Activated CD4-positive, alpha-beta T cell treated with anti-CD3 and anti-CD28 coated beads, Interleukin-2, amount 10 ng/mL, durations not matched to agents 7 days and 5 days (primary cell): ENCODE measurements around the gene SINHCAF. TPM values are rescaled to one million over a fixed set of nuclear protein-coding genes. Genes with fewer than 3 reads are reported as not detected.
A peak's percentile ranks its signal among the peaks of the same experiment; 100 is the strongest.

Experiments used
- CTCF ChIA-PET: fragments of 350-600 bp; sonication (Branson Sonifier 250); formaldehyde crosslinking; loops from one replicate; lab custom pipeline; 2021; ENCODE audit warnings: antibody characterized with exemption; lab: Charles Lee
- POLR2A ChIA-PET: fragments of 350-600 bp; sonication (Branson Sonifier 250); formaldehyde crosslinking; loops from one replicate; lab custom pipeline; 2021; ENCODE audit warnings: antibody characterized with exemption; lab: Charles Lee
- DNase-seq: peaks from one replicate; pipeline ENCODE4 v3.0.0-alpha.2; 2020
- H3K27ac Mint-ChIP-seq: one replicate; pipeline ENCODE4 v1.8.0; 2021; ENCODE audit warnings: mild to moderate bottlenecking, moderate library complexity, mixed read lengths
- H3K27me3 Mint-ChIP-seq: one replicate; pipeline ENCODE4 v1.8.0; 2021; ENCODE audit warnings: mixed read lengths
- H3K36me3 Mint-ChIP-seq: one replicate; pipeline ENCODE4 v1.8.0; 2021; ENCODE audit warnings: low read depth, mixed read lengths
- H3K4me1 Mint-ChIP-seq: one replicate; pipeline ENCODE4 v1.8.0; 2021; ENCODE audit warnings: mixed read lengths
- H3K4me3 Mint-ChIP-seq: one replicate; pipeline ENCODE4 v1.8.0; 2021; ENCODE audit warnings: mild to moderate bottlenecking, moderate library complexity, mixed read lengths
- H3K9me3 Mint-ChIP-seq: one replicate; pipeline ENCODE4 v1.8.0; 2021; ENCODE audit warnings: mixed read lengths
- total RNA-seq, 2 experiments: library from RNA; stranded (reverse); gene quantifications; one replicate each; pipeline ENCODE4 v1.2.3, GENCODE V29; 2021

SINHCAF gene
- total RNA-seq, 2 experiments from 2014 or later, result 91.3 to 92.3 TPM

GRCh38 chr12:31324845-31325523 is 966 bp downstream of the SINHCAF start:
- Mint-ChIP-seq H3K4me1 (peaks cover 34% of the 10 kb centered on the region), H3K27me3 (peaks cover 2% of the 10 kb centered on the region), H3K9me3 (no peaks in the 10 kb centered on the region), H3K36me3 (peaks cover 8% of the 10 kb centered on the region), H3K4me3 (peak overlapping the region; percentile 98), H3K27ac (peak overlapping the region; percentile 97)
- peak; percentile 52 for DNase-seq
- ChIA-PET CTCF (interaction anchor here (0.6 kb wide), 1 partner anchor 1399 kb away, joined by 3 read pairs; no protein-coding TSS in a partner anchor), POLR2A (no interaction called here)

GRCh38 chr12:31324116-31324844 is 1.7 kb downstream of the SINHCAF start:
- DNase-seq, result peak; percentile 85
- Mint-ChIP-seq H3K27me3 (peaks cover 2% of the 10 kb centered on the region), H3K27ac (peak overlapping the region; percentile 97), H3K4me3 (peak overlapping the region; percentile 98), H3K36me3 (peaks cover 11% of the 10 kb centered on the region), H3K4me1 (peaks cover 41% of the 10 kb centered on the region), H3K9me3 (no peaks in the 10 kb centered on the region)
- ChIA-PET POLR2A (no interaction called here), CTCF (interaction anchor here (0.6 kb wide), 1 partner anchor 1400 kb away, joined by 3 read pairs; no protein-coding TSS in a partner anchor)

DNA sequence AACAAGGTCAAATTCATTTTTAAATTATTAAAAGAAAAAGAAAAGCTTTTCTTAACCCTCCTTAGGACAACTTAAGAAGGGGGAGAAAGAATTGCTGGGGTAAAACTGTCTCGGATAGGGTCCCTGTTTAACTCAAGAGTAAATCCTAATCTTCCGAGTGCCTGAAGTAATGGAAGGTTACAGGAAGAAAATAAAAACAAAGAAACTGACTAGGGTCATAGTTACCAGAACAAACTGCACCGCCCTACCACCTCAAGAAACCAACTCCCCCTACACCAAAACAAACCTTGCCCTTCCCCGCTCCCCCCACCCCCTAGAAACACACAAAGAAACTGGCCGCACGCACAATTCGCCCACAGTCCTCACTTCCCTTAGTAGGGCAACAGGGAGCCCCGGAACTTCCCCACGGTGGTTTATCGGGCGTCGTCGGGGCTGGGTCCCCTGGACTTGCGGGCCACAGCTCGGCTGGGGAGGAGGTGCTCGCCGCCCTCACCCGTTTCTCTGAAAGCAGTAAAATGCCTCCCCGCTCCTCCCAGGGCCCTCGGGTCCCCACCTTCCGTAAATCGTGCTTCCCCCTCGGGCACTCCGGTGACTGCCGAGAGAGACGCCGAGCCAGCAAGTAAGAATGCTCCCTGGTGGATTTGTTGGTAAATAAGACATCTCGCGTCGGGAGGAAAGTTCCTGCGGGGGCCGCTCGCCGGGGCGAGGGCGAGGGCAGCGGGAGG is 2.4 kb downstream of the SINHCAF start:
- H3K4me1 Mint-ChIP-seq, result peaks cover 48% of the 10 kb centered on the region
- ChIA-PET CTCF (interaction anchor here (0.6 to 1.4 kb wide), 2 partner anchors 25 to 936 kb away, joined by 3 read pairs; no protein-coding TSS in a partner anchor), POLR2A (no interaction called here)
- H3K9me3 Mint-ChIP-seq, result no peaks in the 10 kb centered on the region
- H3K36me3 Mint-ChIP-seq, result peaks cover 11% of the 10 kb centered on the region
- peak; percentile 68 for DNase-seq
- no peaks in the 10 kb centered on the region for H3K27me3 Mint-ChIP-seq
- H3K4me3 Mint-ChIP-seq, result peak overlapping the region; percentile 98
- peak overlapping the region; percentile 97 for H3K27ac Mint-ChIP-seq

DNA sequence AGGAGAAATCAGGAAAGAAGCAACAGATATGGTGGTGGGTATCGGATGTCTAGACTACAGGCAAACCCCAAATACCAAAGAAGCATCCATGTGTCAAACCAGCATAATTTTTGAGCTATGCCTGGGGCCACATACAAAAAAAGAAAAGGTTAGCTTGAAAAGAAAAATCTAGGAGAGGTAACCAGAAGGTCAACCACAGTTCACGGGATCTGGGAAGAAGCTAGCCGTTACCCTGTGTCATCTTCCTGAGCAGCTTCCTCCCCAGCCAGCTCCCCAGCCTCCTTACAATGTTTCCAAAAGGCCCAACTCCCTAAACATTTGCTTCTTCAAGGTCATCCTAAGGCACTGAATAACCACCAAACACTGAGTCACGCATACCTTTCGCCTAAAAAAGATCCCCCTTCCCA is 3.1 kb downstream of the SINHCAF start:
- DNase-seq, result no peak
- CTCF ChIA-PET, result interaction anchor here (0.6 to 1.4 kb wide), 2 partner anchors 24 to 937 kb away, joined by 3 read pairs; no protein-coding TSS in a partner anchor
- H3K36me3 Mint-ChIP-seq, result peaks cover 11% of the 10 kb centered on the region
- H3K9me3 Mint-ChIP-seq, result no peaks in the 10 kb centered on the region
- peak overlapping the region; percentile 97 for H3K27ac Mint-ChIP-seq
- peak overlapping the region; percentile 98 for H3K4me3 Mint-ChIP-seq
- peaks cover 56% of the 10 kb centered on the region for H3K4me1 Mint-ChIP-seq
- H3K27me3 Mint-ChIP-seq, result no peaks in the 10 kb centered on the region
- POLR2A ChIA-PET, result no interaction called here

DNA sequence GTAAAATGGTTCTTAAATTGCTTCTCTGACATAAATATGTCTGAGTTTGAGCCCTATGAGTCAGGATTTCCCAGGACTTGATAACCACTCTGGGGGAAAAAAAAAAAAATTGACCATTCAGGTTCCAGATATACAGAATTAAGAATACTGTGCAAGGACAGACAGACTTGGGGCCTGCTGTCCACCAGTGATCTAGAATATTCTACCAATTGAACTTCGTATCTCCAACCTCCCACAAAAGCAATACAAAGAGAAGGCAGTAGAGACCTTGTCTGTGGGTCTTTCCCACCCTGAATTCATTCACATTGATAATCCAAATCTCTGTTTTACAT is 4.1 kb downstream of the SINHCAF start:
- Mint-ChIP-seq H3K27ac (peak overlapping the region; percentile 74), H3K9me3 (no peaks in the 10 kb centered on the region), H3K4me3 (peak overlapping the region; percentile 98), H3K36me3 (peaks cover 11% of the 10 kb centered on the region), H3K27me3 (no peaks in the 10 kb centered on the region), H3K4me1 (peaks cover 62% of the 10 kb centered on the region)
- ChIA-PET CTCF (no interaction called here), POLR2A (interaction anchor here (0.9 kb wide), 1 partner anchor 35 kb away, joined by 4 read pairs; no protein-coding TSS in a partner anchor)
- DNase-seq, result no peak

- Mint-ChIP-seq H3K36me3 (peaks cover 11% of the 10 kb centered on the region), H3K9me3 (no peaks in the 10 kb centered on the region), H3K27me3 (no peaks in the 10 kb centered on the region), H3K4me1 (peaks cover 65% of the 10 kb centered on the region), H3K4me3 (peak overlapping the region; percentile 98), H3K27ac (peak overlapping the region; percentile 74)
- POLR2A ChIA-PET, result no interaction called here
- CTCF ChIA-PET, result no interaction called here
- DNase-seq, result no peak
Observed at GRCh38 chr12:31321186-31321896, 4.6 kb downstream of the SINHCAF start.

GRCh38 chr12:31318657-31319269 is 7.2 kb downstream of the SINHCAF start:
- POLR2A ChIA-PET, result no interaction called here
- Mint-ChIP-seq H3K4me3 (peak overlapping the region; percentile 86), H3K27me3 (no peaks in the 10 kb centered on the region), H3K9me3 (peaks cover 5% of the 10 kb centered on the region), H3K36me3 (peaks cover 19% of the 10 kb centered on the region), H3K4me1 (peaks cover 83% of the 10 kb centered on the region), H3K27ac (peak overlapping the region; percentile 95)
- CTCF ChIA-PET, result interaction anchor here (1.1 to 1.4 kb wide), 2 partner anchors 8 to 12 kb away, joined by 3 read pairs; no protein-coding TSS in a partner anchor
- DNase-seq, result no peak

GRCh38 chr12:31317471-31318395 is 8.2 kb downstream of the SINHCAF start:
- peak; percentile 8 for DNase-seq
- H3K36me3 Mint-ChIP-seq, result peaks cover 17% of the 10 kb centered on the region
- peak overlapping the region; percentile 86 for H3K4me3 Mint-ChIP-seq
- H3K27ac Mint-ChIP-seq, result peak overlapping the region; percentile 95
- H3K9me3 Mint-ChIP-seq, result peaks cover 5% of the 10 kb centered on the region
- ChIA-PET CTCF (interaction anchor here (0.7 to 1.8 kb wide), 3 partner anchors 9 to 46 kb away, joined by 3 to 4 read pairs (median 3); no protein-coding TSS in a partner anchor), POLR2A (no interaction called here)
- H3K27me3 Mint-ChIP-seq, result no peaks in the 10 kb centered on the region
- peaks cover 79% of the 10 kb centered on the region for H3K4me1 Mint-ChIP-seq

DNA sequence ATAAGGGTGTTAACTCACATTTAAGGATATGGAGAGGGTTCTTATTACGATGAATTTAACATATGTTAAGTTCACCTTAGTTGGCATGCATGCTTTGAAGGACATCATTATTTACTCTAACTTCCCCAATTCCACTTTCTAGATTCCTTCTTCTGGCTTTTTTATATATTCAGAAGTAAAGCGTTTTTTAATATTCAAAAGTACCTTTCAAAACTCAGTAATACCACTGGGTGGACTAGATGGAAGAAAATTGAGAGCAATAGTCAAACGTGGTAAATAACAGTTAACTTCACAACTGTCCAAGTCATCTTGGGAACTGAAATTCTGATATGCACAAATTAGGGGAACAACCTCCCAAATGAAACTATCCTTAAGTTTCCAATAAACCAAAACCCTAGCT is 9.1 kb downstream of the SINHCAF start:
- DNase-seq, result no peak
- H3K27me3 Mint-ChIP-seq, result no peaks in the 10 kb centered on the region
- H3K4me1 Mint-ChIP-seq, result peaks cover 78% of the 10 kb centered on the region
- H3K36me3 Mint-ChIP-seq, result peaks cover 25% of the 10 kb centered on the region
- ChIA-PET POLR2A (no interaction called here), CTCF (interaction anchor here (0.7 to 1.8 kb wide), 3 partner anchors 12 to 45 kb away, joined by 3 to 4 read pairs (median 3); no protein-coding TSS in a partner anchor)
- peak overlapping the region; percentile 95 for H3K27ac Mint-ChIP-seq
- H3K9me3 Mint-ChIP-seq, result peaks cover 12% of the 10 kb centered on the region
- peak overlapping the region; percentile 86 for H3K4me3 Mint-ChIP-seq

DNA sequence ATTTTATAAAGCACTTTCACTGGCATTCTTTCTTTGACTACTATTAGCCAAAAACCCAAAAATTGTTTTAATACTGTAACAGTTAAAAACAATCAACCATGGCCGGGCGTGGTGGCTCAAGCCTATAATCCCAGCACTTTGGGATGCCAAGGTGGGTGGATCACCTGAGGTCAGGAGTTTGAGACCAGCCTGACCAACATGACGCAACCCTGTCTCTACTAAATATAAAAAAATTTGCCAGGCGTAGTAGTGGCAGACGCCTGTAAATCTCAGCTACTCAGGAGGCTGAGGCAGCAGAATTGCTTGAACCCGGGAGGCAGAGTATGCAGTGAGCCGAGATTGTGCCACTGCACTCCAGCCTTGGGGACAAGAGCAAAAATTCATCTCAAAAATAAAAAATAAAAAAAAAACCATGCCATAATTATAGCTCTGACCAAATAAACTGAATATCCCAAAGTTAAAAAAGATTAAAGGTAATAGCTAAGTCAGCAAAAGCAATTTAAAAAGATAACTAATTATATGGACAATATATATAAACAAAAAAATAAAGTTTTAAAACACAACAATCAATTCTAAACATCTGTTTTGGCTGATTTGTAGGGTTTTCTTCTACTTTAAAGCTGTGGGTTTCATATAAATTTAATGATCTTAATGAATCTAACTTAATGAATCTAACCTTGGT is 10.0 kb downstream of the SINHCAF start:
- Mint-ChIP-seq H3K9me3 (peaks cover 17% of the 10 kb centered on the region), H3K27me3 (no peaks in the 10 kb centered on the region), H3K4me3 (no peak overlapping the region), H3K27ac (peak overlapping the region; percentile 39), H3K4me1 (peaks cover 68% of the 10 kb centered on the region), H3K36me3 (peaks cover 35% of the 10 kb centered on the region)
- ChIA-PET CTCF (interaction anchor here (1.0 to 1.8 kb wide), 2 partner anchors 22 to 44 kb away, joined by 3 to 4 read pairs; no protein-coding TSS in a partner anchor), POLR2A (no interaction called here)
- DNase-seq, result no peak
